ACC112 (cell line): Measurements from ENCODE around the gene CRIM1.
A peak's percentile ranks its signal among the peaks of the same experiment; 100 is the strongest.

Source experiments
- H2AFZ ChIP-seq: fragments of 200-600 bp; sonication (generic); one replicate; pipeline ENCODE4 v1.6.0; 2017; ENCODE audit warnings: antibody characterized with exemption, low read length; ENCODE audit not compliant: unreplicated experiment
- H3K27ac ChIP-seq: fragments of 200-600 bp; sonication (generic); 2 replicates; pipeline ENCODE4 v1.5.1; 2014; ENCODE audit warnings: low read depth, mild to moderate bottlenecking, antibody characterized with exemption, low read length, moderate library complexity
- H3K27me3 ChIP-seq: fragments of 200-600 bp; sonication (generic); 2 replicates; pipeline ENCODE4 v1.6.1; 2014; ENCODE audit warnings: mild to moderate bottlenecking, antibody characterized with exemption, low read length, moderate library complexity, mixed read lengths; ENCODE audit not compliant: insufficient read depth
- H3K36me3 ChIP-seq: fragments of 200-600 bp; sonication (generic); 2 replicates; pipeline ENCODE4 v1.6.1; 2016; ENCODE audit warnings: mild to moderate bottlenecking, antibody characterized with exemption, low read length, moderate library complexity, mixed read lengths; ENCODE audit not compliant: insufficient read depth
- H3K4me1 ChIP-seq: fragments of 200-600 bp; sonication (generic); one replicate; pipeline ENCODE4 v1.6.1; 2016; ENCODE audit warnings: low read length, mixed read lengths; ENCODE audit not compliant: insufficient read depth, unreplicated experiment, control insufficient read depth
- H3K4me3 ChIP-seq: fragments of 200-600 bp; sonication (generic); 2 replicates; pipeline ENCODE4 v1.5.1; 2014; ENCODE audit warnings: mild to moderate bottlenecking, low read depth, low read length
- H3K79me2 ChIP-seq: fragments of 200-600 bp; sonication (generic); one replicate; pipeline ENCODE4 v1.6.0; 2016; ENCODE audit warnings: low read length; ENCODE audit not compliant: control insufficient read depth, unreplicated experiment, insufficient read depth

The CRIM1 gene

GRCh38 chr2:36560726-36561125, 205.1 kb downstream of the CRIM1 start:
- peak overlapping the region; percentile 94 for H3K27ac ChIP-seq

GRCh38 chr2:36561237-36561944, 205.8 kb downstream of the CRIM1 start:
- Histone ChIP-seq H3K4me3 (peak overlapping the region; percentile 15), H2AFZ (no peak overlapping the region), H3K4me1 (peaks cover 93% of the 10 kb centered on the region), H3K79me2 (peaks cover 60% of the 10 kb centered on the region), H3K36me3 (peaks cover 31% of the 10 kb centered on the region), H3K27ac (peak overlapping the region; percentile 94), H3K27me3 (no peaks in the 10 kb centered on the region)

More at GRCh38 chr2:36560726-36561125, 205.1 kb downstream of the CRIM1 start:
- Histone ChIP-seq H3K79me2 (peaks cover 60% of the 10 kb centered on the region), H3K4me3 (peak overlapping the region; percentile 15; the same call in 1 of the 2 replicates), H3K27me3 (no peaks in the 10 kb centered on the region), H3K4me1 (peaks cover 92% of the 10 kb centered on the region), H3K36me3 (peaks cover 32% of the 10 kb centered on the region), H2AFZ (no peak overlapping the region)

DNA sequence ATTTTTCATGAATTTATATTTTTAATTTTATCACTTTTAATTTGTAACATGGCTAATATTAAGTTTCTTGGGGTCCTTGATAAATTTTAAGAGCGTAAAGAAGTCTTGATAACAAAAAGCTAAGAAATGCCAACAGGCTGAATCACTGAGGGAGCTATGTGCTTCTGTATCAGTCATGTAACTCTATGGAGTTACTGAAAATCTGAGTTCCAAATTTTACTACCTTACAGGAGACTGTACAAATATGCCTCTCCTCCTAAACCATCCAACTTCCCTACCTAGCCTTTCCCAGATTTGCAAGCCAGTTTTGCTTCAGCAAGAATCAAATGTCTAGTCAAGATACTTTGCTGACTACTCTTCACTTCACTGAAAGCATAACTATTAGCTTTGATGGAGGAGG, 206.7 kb downstream of the CRIM1 start:
- Histone ChIP-seq H2AFZ (no peak overlapping the region), H3K4me1 (peaks cover 94% of the 10 kb centered on the region), H3K4me3 (peak overlapping the region; percentile 52), H3K27me3 (no peaks in the 10 kb centered on the region), H3K79me2 (peaks cover 64% of the 10 kb centered on the region), H3K36me3 (peaks cover 40% of the 10 kb centered on the region), H3K27ac (peak overlapping the region; percentile 94)

- Histone ChIP-seq H3K4me3 (peak overlapping the region; percentile 52), H2AFZ (no peak overlapping the region), H3K27me3 (no peaks in the 10 kb centered on the region), H3K4me1 (peaks cover 92% of the 10 kb centered on the region), H3K36me3 (peaks cover 40% of the 10 kb centered on the region), H3K27ac (peak overlapping the region; percentile 94), H3K79me2 (peaks cover 65% of the 10 kb centered on the region)
These were observed 207.5 kb downstream of the CRIM1 start for GRCh38 chr2:36562973-36563532.

DNA sequence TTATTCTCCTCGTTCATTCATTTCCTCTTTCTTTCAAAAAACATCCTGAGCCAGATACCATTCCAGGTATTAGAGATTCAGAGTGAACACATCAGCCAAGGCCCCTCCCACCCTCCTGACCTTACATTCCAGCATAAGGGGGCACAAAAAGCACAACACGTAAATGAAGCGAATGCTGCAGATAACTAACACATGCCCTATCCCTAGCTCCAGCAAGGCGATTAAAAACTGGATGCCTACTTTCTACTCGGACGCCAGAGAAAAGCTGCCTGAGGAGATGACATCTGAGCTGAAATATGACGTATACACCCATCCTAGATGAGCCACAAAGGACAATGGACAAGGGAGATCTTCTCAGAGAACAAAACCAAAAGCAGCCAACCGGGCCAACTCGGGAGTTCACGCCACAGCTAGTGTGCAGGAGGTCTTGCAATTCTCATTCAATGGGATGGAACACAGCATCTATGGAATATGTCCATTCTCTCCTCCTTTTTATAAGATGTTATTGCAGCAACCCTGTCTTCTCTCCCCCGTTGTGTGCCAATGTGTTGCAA, 208.9 kb downstream of the CRIM1 start:
- no peak overlapping the region for H2AFZ ChIP-seq
- H3K36me3 ChIP-seq, result peaks cover 30% of the 10 kb centered on the region
- H3K27ac ChIP-seq, result peak overlapping the region; percentile 94
- peaks cover 88% of the 10 kb centered on the region for H3K4me1 ChIP-seq
- peaks cover 51% of the 10 kb centered on the region for H3K79me2 ChIP-seq
- no peak overlapping the region for H3K4me3 ChIP-seq
- no peaks in the 10 kb centered on the region for H3K27me3 ChIP-seq

DNA sequence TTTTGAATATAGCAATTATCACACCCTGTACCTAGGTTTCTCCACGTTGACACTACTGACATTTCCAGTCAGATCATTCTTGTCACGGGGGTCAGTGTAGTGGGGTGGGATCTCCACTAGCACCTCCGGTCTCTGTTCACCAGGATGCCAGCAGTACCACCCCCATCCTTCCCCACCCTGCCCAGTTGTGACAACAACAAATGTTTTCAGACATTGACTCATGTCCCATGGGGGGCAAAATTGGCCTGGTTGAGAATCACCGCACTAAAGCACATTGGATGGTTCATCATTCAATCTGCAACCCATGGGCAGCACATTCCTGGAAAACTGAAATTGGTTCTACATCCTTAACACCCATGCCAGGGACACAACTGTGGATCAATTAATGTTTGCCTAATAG, 210.1 kb downstream of the CRIM1 start:
- Histone ChIP-seq H3K27ac (peak overlapping the region; percentile 94), H3K4me3 (0 out of 2 replicates have a peak overlapping the region, but pooled peaks have one; percentile 3), H2AFZ (no peak overlapping the region), H3K36me3 (peaks cover 23% of the 10 kb centered on the region), H3K27me3 (no peaks in the 10 kb centered on the region), H3K4me1 (peaks cover 90% of the 10 kb centered on the region), H3K79me2 (peaks cover 48% of the 10 kb centered on the region)

DNA sequence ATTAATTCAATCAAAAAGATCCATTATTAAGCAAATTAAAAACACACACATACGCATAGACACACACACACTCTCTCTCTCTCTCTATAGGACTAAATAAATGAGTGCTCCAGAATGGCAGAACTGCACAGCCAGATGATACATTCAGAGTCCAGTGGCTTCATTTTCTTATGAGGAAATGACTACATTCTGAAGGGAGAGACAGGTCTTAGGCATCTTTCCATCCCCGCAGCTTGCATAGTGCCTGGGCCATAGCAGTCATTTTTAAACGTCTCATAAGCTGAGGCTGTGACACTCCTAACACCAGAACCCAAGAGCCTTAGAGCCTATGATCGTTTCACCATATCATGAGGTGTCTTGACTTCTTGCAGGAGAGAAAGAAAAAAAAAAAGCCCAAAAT, 211.3 kb downstream of the CRIM1 start:
- no peak overlapping the region for H2AFZ ChIP-seq
- H3K36me3 ChIP-seq, result peaks cover 23% of the 10 kb centered on the region
- peak overlapping the region; percentile 94 for H3K27ac ChIP-seq
- peaks cover 53% of the 10 kb centered on the region for H3K79me2 ChIP-seq
- H3K27me3 ChIP-seq, result no peaks in the 10 kb centered on the region
- H3K4me1 ChIP-seq, result peaks cover 82% of the 10 kb centered on the region
- H3K4me3 ChIP-seq, result no peak overlapping the region

DNA sequence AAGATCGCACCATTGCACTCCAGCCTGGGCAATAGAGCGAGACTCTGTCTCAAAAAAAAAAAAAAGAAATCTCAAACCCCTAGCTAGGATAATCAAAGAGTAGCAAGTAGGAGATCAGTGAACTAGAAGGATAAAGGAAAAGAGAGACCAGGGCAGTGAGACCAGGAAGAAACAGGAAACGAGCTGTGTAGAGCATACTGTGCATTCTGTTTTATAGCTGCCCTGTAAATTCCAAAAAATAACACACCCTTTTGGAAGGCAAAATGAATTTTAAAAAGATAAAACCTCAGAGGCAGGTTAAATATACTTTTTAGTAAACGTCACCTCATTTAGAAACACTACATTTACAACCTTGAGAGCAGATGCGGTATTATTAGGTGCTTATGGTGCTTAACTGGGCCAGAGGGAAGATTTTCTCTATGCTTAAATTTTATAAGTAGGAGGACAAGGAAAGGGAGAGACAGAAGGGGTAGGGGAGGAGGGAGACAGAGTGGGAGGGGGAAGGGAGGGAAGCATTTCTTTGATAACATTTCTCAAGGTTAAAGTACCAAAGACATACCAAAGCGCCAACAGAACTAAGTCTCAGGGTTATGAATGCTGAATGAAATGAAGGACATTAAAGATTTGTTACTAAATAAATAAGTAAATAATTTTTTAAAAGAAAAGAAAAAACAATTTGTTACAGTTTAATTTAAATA, 212.3 kb downstream of the CRIM1 start:
- peaks cover 55% of the 10 kb centered on the region for H3K79me2 ChIP-seq

DNA sequence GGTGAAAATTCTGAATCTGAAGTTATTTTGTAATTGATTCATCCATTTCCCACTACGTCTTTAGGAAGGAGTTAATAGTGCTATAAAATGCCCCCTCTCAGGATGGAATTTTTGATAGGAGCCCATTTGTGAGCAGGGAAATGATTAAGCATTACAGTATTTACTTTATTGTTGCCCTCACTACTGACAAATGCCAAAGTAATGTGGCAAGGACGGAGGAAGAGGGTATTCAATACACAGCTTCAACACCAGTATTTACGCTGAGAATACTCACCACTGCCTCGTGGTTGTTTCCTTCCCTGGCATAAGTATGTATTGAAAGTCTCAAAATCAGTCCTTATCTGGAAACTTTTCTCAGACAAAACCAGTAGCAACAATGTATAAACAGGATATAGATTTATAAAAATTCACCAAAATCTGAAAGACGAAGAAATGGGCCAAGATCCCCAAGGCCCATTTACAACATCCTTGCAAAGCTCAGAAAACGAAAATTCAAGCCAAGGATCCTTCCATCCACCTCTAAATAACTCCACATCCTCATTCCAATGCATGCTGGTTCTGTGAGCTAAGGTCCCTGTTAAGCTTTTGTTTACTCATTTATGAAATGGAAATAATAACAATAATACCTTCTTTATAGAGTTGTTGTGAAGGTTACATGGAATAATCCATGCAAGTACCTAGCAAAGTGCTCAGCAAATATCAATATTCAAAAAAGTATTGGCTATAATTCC, 213.1 kb downstream of the CRIM1 start:
- peak overlapping the region; percentile 58 for H3K4me3 ChIP-seq
- H3K36me3 ChIP-seq, result peaks cover 35% of the 10 kb centered on the region
- H3K27ac ChIP-seq, result peak overlapping the region; percentile 94
- no peaks in the 10 kb centered on the region for H3K27me3 ChIP-seq
- peaks cover 57% of the 10 kb centered on the region for H3K79me2 ChIP-seq
- no peak overlapping the region for H2AFZ ChIP-seq
- peaks cover 76% of the 10 kb centered on the region for H3K4me1 ChIP-seq

More for the DNA sequence above, 212.3 kb downstream of the CRIM1 start:
- Histone ChIP-seq H3K4me3 (no peak overlapping the region), H2AFZ (no peak overlapping the region), H3K4me1 (peaks cover 80% of the 10 kb centered on the region), H3K36me3 (peaks cover 27% of the 10 kb centered on the region), H3K27ac (peak overlapping the region; percentile 94), H3K27me3 (no peaks in the 10 kb centered on the region)

DNA sequence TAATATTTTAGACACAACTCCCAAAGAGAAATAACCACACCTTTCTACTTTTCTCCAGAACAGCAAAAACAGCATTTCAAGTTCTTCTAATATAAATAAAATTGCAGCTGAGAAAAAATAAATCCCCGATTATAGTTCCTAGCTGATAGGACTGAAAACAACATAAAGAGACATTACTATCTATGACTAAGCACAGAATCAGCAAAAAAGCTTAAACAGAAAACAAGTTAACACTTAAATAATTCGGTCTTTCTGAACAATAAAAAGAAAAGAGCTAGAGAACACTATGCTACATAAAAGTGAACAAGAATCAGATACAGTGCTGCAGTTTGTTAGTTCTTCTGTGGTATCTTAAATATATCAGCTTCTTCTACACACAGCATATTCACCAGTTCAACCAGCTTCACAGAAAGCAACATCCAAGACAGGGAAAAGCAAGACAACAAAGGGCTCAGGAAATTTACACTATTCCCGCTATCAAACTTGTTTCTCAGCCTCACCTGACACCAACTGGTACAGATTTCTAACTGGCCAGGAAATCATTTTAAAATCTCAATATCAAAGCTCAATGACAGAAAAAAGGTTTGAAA, 213.8 kb downstream of the CRIM1 start:
- peaks cover 69% of the 10 kb centered on the region for H3K4me1 ChIP-seq
- H3K27me3 ChIP-seq, result no peaks in the 10 kb centered on the region
- peak overlapping the region; percentile 58 for H3K4me3 ChIP-seq
- peak overlapping the region; percentile 94 for H3K27ac ChIP-seq
- no peak overlapping the region for H2AFZ ChIP-seq
- peaks cover 54% of the 10 kb centered on the region for H3K79me2 ChIP-seq
- peaks cover 41% of the 10 kb centered on the region for H3K36me3 ChIP-seq
